Right forelimb (tissue), 1 donor: Measurements from ENCODE around the gene PSMA5.
"Not testable (repeated sequence)": the region's sequence is repeated elsewhere in the genome, so short reads cannot be mapped to it uniquely, and the experiment has no call there.

ENCODE experiments used
- DNase-seq: peaks from one replicate; pipeline ENCODE4 v3.0.0-alpha.2; 2018

Gene PSMA5

GRCh38 chr1:109426281-109427170 is at the start of gene PSMA5:
TSS of gene PSMA5 (minus strand) at chr1:109426448. CDS start at chr1:109426330, 118 bp downstream.
- peak; percentile 94 for DNase-seq

DNA sequence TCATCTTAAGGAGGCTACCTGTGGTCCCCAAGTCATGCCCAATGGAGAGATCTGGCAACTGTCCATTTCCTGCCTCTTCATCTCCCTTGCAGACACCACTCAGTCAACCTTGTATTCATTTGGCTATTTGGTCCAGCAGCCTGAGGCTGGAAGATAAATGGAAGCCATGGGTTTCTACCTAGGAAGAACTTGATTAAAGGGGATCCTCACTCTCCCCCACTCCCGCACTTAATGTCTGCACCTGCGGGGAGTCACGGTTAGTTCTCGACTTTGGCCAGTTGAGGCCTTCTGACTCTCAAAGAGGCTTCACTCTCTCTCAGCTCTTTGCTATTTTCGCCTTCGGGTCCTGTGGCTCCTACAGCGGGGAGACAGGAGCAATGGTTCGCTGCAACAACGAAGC is 49.0 kb upstream of the PSMA5 start:
- DNase-seq, result no peak

- DNase-seq, result no peak
Measured at GRCh38 chr1:109474697-109475096, 48.4 kb upstream of the PSMA5 start.

GRCh38 chr1:109473284-109474057 is 47.2 kb upstream of the PSMA5 start:
- not testable (repeated sequence) for DNase-seq

- no peak for DNase-seq
Measured at GRCh38 chr1:109472779-109473178, 46.5 kb upstream of the PSMA5 start.

- DNase-seq, result no peak
Measured at GRCh38 chr1:109470245-109470644, 44.0 kb upstream of the PSMA5 start.

GRCh38 chr1:109468903-109469302 is 42.7 kb upstream of the PSMA5 start:
- no peak for DNase-seq

DNA sequence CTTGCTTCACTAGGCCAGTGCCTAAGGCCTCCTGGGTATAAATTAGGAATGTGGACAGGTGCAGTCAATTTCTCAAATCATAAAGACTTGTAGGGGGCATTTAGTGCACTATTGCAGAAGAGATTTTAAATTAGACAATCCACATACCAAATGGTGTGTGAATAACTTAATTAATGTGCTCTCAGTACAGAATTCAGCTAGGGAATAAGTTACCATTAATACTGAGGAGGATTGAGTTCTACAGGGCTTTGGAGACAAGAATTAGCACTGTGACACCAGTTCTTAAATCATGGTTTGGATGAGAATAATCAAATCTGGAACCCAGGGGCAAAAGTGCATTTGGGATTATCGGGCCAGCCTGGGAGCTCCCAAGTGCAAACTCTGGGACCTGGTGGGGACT is 41.8 kb upstream of the PSMA5 start:
- no peak for DNase-seq

GRCh38 chr1:109467301-109467777 is 41.1 kb upstream of the PSMA5 start:
- no peak for DNase-seq

DNA sequence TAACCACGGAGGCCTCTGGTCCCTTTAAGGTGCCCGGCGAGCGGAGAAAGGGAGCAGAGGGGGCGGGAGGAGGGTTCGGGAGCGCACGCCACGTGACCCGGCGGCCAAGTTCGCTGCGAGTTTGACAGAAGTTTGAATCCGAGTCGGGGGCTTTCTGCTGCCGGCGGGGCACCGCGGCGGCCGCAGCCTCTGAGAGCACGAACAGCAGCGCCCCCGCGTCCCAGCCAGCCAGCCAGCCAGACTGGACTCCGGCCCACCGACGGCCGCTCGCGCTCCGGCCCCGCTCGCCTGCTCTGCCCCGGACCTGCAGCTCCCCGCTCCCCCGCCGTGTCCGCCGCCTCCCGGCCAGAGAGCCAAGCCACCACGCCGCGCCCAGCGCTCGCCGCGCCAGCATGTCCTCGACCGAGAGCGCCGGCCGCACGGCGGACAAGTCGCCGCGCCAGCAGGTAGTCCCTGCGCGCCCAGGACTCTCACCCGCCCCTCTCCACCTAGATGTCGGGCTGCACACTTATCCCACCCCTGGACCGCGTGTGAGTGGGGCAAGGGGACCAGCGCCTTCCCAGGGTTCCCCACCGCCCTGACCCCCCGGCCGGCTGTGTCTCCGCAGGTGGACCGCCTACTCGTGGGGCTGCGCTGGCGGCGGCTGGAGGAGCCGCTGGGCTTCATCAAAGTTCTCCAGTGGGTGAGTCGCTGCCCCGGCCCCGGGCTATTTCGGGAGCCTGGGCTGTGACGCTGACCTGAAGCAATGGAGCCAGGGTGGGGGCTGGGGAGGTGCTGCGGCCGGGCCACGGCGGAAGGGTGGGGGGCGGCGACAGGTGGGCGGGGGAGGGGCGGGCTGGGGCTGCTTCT is 40.4 kb upstream of the PSMA5 start, which contains the start of gene SYPL2:
Gene SYPL2, plus strand, starts transcription at position 95 of the 849 bp plus-strand sequence. Its CDS starts 298 bp downstream, at position 393.
- peak; percentile 65 for DNase-seq

DNA sequence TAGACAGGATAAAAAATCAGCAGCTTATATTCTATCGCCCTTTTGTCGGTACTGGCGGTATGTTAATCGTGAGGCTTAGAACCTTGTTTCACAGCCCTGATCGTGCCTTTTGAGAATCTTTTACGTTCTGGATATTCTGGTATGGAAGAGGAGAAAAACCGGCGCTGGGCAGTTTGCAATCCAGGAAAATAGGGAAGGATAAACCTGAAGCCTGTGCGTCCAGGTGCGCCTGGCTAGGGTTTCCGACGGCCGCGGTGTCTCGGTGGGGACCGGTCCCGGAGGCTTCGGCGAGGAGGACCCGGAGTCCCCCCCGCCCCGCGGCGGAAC is 39.8 kb upstream of the PSMA5 start:
- no peak for DNase-seq

DNA sequence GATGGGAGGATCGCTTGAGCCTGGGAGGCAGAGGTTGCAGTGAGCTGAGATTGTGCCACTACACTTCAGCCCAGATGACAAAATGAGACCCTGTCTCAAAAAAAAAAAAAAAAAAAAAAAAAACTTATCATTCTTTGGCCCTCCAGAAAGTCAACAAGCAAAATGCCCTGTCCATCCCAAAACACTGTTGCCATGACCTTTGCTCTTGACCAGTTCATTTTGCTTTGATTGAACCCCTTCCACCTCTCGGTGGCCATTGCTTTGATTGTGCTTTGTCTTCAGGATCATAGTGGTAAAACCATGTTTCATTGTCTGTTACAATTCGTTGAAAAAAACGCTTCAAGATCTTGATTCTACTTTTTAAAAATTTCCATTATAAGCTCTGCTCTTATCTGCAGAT is 31.6 kb upstream of the PSMA5 start:
- DNase-seq, result no peak

DNA sequence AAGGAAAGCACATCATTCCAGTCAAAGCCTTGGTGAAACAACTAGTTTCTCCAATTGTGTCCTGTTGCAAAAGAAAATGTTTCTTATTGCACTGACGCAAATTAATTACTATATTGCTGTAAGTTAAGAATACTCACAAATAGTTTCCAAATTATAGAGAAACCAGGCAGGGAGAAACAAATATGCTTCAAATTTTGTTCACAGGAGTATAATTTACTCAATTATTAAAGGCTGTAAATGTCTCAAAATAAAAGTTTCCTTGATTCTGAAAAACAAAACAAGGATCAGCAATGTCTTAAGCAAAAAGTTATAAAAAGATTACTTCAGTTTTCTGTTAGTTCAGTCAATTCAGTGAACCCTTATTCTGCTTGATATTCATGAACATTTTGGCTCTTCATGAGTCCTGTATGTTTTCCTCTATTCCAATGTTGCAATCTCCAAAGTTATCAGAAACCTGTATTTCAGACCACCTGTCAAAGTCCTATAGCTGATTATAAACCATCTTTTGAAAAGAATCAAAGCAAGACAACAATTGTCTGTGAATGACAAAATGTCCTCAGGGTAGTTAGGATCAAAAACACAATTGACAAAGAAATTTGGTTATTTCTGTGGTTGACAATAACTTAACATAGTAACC is 28.4 kb upstream of the PSMA5 start:
- no peak for DNase-seq

- no peak for DNase-seq
Measured at GRCh38 chr1:109447524-109447923, 21.3 kb upstream of the PSMA5 start.

GRCh38 chr1:109445949-109446695 is 19.9 kb upstream of the PSMA5 start:
- not testable (repeated sequence) for DNase-seq

- no peak for DNase-seq
Measured at GRCh38 chr1:109444346-109444745, 18.1 kb upstream of the PSMA5 start.

GRCh38 chr1:109443476-109443875 is 17.2 kb upstream of the PSMA5 start:
- no peak for DNase-seq

GRCh38 chr1:109441069-109441468 is 14.8 kb upstream of the PSMA5 start:
- no peak for DNase-seq

DNA sequence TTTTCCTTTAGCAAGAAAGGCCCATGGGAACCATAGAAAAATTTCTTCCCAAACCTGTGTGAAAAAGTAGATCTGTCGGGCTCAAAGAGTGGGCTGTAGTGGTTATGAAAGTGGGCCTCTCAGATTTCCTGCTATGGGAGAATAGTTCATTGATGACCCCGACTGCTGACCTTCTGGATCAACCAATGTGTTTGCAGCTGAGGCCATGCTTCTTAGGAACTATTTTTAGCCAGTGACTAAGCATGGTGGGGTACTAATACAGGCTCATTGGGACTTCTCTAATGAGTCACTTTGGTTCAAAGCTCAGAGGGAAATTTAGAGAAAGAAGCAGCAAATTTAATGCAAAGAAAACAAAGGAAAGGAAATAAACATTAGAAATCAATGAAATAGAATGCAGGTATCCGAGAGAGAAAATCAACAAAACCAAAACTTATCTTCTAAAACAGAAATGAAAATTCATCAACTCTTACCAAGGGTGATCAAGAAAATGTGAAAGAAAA is 12.6 kb upstream of the PSMA5 start:
- DNase-seq, result no peak

GRCh38 chr1:109434484-109434883 is 8.2 kb upstream of the PSMA5 start:
- DNase-seq, result no peak

GRCh38 chr1:109433322-109433721 is 7.1 kb upstream of the PSMA5 start:
- DNase-seq, result no peak
